HG03378 (cell line): ENCODE results near the gene PNPLA7.
A peak's percentile ranks its signal among the peaks of the same experiment; 100 is the strongest.

Experiments used
- ATAC-seq: cut with Tn5 transposase; IDR thresholded peaks from one replicate; pipeline ENCODE4 v1.9.1; 2021; ENCODE audit warnings: mild to moderate bottlenecking, moderate library complexity; ENCODE audit not compliant: unreplicated experiment

PNPLA7 gene

GRCh38 chr9:137462986-137463930 lies 86.9 kb downstream of the PNPLA7 start:
- no peak for ATAC-seq

DNA sequence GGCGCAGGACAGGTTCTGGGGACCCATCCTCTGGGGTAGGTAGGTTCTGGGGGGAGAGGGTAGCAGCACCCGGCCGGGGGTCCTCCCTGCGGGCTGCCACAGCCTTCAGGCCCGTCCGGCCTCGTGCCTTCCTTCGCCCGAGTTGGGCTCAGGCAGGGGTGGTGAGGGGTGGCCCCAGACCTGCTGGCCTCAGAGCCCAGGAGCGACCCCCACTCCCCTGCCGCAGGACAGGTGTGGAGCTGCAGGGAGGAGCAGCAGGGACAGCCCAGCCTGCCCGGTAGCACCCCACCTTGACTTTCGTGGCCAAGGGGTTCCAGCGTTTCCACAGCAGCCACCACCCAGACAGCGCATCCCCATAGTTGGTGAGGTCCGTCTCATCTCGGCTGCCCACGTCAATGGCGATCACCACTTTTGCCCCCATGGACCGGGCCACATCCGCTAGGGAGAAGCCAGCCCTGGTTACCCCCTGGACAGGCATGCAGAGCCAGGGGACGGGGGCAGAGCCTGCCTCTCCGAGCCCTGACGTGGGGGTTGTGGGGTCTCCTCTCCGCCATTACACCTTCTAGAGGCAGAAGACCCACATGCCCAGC lies 87.7 kb downstream of the PNPLA7 start:
- no peak for ATAC-seq

GRCh38 chr9:137461663-137462395 lies 88.4 kb downstream of the PNPLA7 start:
- ATAC-seq = peak; percentile 58

DNA sequence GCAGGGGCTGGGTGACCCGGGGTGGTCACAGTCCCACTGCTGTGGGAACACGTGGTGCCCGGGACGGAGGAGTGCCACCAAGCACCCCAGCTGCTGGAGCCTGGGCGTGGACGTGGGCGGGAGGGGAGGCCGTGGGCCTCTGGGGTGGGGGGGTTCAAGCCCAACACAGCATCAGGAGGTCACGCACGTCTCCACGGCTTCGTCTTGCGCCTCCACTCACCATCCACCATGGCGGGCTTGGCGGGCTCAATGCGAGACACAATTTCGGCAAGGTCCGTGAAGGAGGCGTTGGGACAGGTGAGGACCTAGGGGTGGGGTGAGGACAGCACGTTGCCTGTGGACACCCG lies 88.9 kb downstream of the PNPLA7 start:
- no peak for ATAC-seq

- ATAC-seq = no peak
These were observed 89.6 kb downstream of the PNPLA7 start for GRCh38 chr9:137460363-137461315.

GRCh38 chr9:137459601-137460362 lies 90.4 kb downstream of the PNPLA7 start:
- ATAC-seq = no peak

- ATAC-seq = peak; percentile 37
These were observed 91.0 kb downstream of the PNPLA7 start, which contains the start of gene NSMF for GRCh38 chr9:137459152-137459600. NSMF (minus strand) TSS chr9:137459334; CDS start chr9:137459102, 232 bp downstream.

DNA sequence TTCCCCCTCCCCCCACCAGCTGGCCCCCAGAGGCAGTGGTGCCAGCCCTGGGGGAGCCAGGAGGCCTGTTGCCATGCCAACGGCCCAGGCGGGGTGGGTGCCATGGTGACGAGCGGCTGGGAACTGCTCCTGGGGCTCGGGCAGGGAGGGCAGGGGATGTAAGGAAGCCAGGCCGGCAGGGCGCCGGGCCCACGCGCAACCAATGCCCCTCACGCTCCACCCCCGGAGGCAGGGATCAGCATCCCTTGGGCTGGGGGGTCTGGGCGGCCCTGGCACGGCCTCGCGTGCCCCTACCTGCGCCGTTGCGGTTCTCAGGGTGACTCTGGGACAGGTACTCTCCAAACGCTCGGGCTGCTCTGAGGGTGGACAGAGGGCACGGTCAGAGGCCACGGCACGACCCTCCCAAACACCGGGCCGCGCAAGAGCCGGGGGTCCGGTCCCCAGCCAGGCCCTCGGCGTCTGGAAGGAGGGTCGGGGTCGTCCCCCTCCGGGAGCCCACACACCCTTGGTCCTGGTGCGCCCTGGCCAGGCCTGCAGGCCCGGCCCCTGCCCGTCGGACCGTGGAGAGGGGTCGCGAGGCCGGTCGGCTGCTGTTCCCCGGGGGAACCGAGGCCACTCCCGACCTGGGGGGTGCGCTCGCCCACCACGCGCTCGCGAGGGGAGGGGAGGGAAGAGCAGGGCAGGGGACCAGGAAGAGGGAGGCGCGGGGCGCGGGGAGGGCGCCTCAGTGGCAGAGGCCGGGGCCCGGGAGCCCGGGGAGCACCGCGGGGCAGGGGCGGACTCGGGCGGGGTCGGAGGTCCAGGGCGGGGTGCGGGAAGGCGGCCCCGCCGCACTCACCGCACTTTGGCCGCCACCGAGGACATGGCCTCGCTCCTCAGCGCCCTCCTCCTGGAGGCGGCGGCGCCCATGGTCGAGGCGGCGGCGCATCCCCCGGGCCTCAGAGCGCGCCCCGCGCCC lies 91.7 kb downstream of the PNPLA7 start:
- no peak for ATAC-seq

- ATAC-seq = no peak
These were observed 92.6 kb downstream of the PNPLA7 start for GRCh38 chr9:137457406-137458193.

GRCh38 chr9:137456864-137457405 lies 93.3 kb downstream of the PNPLA7 start:
- no peak for ATAC-seq

GRCh38 chr9:137456061-137456863 lies 93.9 kb downstream of the PNPLA7 start:
- no peak for ATAC-seq

GRCh38 chr9:137455359-137455991 lies 94.7 kb downstream of the PNPLA7 start:
- ATAC-seq = no peak

DNA sequence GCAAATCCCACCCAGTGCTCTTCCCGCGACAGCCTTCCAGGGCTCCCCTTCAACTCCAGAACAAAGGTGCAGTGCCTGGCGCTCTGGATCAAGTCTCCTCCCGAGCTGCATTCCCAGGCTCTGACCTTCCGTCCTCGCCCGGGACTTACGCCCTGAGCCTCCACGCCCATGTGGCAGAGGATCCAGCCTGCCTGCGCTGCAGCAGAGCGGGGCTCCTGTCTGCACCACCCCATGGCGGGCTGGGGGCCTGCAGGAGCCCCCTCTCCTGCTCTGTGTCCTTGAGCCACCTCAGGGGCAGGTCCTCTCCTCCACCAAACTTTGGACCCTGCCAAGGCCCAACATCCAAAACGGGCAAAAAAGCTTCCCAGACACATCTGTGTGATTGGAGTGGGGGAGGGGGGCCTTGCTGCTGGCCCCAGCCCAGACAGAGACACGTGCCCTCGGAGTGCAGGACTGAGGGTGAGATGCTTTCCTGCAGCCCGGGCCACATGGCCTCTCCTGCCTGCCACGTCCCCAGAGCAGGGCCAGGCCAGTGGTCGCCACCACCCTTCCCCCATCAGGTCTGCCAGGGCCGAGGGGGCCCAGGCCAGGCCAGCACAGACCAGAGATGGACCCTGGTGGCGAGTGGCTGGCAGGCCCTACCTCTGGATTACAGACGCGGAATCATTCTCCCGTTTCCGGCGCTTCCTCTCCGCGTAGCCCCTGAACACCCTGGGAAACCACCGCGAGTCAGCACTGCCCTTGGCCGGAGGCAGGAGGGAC lies 95.4 kb downstream of the PNPLA7 start:
- no peak for ATAC-seq

DNA sequence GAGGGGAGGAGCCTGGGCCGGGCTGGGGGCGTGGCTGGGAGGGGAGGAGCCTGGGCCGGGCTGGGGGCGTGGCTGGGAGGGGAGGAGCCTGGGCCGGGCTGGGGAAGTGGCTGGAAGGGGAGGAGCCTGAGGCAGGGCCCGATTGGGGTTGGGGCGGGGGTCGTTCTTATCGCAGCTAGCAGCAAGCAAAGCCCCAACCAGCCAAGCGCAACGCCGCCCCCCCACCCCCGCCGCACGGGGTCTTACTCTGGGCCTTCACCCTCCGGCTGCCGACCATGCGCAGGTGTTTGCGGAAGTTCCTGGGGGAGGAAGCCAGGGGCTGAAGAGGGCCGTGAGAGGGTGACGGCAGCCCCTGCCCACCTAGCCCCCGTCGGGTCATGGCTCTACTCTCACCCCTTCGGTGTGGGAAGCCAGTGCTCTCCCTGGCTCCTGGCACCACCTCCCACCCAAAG lies 96.0 kb downstream of the PNPLA7 start:
- no peak for ATAC-seq

DNA sequence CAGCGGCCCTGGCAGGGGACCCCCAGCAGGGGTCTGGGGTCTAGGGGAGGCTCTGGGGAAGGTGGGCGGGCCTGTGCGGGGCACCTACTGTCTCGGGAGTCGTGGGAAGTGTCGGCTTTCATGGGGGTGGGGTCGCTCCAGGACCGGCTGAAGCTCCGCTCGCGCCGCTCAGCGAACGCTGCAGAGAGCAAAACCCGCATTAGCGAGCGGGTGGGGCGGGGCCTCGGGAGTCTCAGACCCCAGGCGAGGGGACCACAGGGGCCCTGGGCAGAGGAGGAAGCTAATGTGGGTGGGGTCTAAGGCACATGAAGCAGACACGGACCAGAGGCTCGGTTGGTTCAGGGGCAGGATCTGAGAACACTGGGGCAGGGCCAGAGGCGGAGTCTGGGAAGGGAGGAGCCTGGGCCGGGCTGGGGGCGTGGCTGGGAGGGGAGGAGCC lies 96.5 kb downstream of the PNPLA7 start:
- no peak for ATAC-seq
